Embryonic facial prominence (tissue), 1 donor: ENCODE results near the gene JADE2.

ENCODE experiments used
- DNase-seq: peaks from one replicate; pipeline ENCODE4 v3.0.0-alpha.2; 2016; ENCODE audit errors: extremely low spot score

The JADE2 gene

DNA sequence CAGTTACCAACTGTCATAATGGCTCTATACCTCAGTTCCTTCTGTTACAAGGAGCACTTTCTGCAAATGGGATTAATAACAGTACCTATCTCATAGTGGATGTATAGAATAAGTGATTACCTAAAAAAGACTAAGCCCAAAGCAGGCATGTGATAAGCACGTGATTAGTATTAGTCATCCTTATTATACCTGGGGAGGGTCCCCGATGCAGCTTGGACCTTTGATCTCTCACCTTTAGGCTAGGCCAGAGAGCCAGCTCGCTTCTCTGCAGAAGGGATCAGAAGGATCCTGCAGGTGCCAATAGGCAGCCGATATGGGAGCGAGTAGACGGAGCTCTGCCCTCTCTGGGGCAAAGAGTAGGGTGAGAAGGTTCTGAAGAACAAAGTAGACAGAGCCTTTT lies 4.0 kb downstream of the JADE2 start:
- no peak for DNase-seq

DNA sequence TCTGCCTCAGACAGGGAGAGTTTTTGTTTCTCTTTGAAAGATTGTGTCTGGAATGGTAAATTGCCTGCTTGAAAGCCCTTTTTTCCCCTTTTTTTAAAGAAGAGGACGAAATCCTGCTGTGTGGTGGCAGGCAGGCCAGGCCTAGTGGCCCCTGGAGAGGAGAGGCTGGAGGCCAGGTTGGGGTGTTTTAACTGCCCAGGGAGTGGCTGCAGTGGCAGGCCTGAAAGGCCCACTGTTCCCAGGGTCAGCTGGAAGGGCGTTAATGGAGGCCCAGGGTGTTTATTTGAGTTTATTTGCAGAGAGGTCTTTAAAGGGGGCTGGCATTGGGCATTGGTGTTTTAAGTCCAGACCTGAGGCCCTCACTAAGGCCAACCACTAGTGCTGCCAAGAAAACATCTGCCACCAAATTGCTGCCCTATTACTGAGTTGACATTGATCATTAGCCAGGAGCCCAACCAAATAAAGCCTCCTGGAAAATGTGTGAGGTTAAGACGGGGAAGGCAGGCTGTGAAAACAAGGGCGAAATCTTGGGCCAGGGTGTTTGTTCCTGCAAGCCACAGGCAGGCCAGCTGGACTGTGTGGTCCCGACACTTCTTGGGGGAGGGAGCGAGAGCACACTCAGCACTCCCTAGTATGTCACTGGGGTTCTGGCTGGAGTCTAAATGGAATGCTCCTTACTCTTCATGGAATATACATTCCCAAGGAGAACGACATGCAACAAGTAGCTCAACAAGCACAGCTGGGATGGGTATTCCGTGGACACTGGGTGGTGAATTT lies 5.0 kb downstream of the JADE2 start:
- no peak for DNase-seq

DNA sequence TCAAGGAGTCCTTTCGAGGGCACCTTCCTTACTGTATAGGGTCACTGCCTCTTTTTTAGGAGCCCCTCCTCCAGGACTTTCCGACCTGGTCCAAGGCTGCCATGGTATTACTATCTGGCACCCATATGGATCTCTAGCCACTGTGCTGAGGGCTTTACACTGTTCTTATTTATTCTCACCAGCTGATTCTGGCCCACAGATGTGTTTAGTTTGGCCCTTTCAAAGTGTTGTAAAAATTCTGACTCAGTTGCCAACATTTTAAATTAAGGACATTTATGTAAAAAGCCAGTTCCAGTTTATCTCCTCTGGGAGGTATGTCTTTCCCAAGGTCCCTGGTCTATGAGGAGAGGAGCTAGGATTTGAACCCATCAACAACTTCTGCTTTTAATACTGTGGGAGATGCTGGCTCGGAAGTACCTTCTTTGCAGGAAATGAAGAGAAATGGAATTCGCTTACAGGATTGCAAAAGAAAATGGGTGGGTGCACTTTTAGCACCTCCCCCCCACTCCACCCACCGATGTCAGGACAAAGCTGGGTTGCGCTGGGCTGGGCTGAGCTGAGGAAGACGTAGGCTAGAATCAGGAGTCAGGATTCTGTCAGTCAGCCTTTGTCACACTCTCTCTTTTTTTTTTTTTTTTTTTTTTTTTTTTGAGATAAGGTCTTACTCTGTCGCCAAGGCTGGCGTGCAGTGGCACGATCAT lies 7.8 kb downstream of the JADE2 start:
- DNase-seq: no peak

DNA sequence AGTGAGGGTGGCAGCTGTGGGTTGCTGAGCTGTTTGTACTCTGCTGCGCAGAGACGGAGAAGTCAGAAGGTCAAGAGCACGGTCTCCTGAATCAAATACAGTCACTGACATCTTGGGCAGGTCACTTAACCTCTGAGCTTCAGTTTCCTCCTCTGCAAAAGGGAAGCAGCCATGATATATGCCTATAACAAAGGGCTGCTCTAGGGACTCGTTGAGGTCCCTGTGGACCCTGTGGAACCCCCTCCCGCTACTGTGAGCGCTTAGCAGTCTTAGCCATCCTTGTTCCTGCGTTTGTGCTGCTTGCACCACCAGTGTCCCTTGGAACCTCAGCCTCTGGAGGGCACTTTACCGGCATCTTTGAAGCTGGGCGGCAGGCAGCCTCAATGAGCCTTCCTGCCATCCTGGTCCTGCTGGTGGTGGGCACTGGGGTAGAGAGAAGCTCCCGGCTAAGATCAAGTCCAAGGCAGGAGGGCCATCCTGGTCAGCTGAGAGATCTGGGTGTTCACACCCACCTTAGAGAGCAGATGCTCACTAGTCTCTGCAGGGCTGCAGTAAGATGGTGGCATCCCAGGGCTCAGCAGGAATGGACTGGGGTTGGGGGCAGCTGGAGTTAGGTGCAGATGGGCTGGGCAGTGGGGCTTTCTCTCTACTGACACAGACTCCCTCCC lies 8.7 kb downstream of the JADE2 start:
- DNase-seq: no peak

DNA sequence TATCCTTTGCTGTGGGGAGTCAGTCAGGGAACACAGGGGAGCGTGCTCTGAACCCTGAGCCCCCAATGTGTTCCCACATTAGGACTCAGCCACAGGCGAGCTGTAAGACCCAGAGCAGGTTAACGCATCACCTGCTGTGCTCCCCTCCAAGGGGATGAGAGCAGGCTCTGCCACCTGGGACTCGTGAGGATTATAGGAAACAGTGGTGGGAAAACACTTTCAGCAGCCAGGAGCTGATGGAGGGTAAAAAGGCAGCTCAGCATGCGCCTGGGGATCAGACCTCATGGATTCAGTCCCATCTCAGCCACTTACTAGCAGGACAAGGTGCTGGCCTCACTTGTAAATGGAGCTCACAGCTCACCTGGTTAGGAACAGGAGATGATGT lies 9.2 kb downstream of the JADE2 start:
- no peak for DNase-seq

DNA sequence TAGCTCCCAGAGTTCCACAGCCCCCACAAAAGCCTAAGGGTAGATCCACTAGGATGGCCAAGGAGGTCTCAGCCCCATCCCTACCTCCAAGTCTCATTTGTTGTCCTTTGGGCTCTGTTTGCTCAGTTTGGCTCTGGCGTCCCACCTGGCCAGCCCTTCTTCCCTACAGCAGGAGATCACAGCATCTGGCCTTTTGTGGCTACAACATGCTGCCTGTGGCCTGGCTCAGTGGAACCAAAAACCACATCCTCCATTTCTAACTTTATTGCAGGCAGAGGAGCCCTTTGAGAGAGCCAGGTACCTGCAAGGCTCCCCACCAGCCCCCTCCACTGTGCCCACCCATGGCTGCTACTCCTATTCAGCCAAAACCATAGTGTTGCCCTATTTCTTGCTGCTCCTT lies 11.4 kb downstream of the JADE2 start:
- no peak for DNase-seq

DNA sequence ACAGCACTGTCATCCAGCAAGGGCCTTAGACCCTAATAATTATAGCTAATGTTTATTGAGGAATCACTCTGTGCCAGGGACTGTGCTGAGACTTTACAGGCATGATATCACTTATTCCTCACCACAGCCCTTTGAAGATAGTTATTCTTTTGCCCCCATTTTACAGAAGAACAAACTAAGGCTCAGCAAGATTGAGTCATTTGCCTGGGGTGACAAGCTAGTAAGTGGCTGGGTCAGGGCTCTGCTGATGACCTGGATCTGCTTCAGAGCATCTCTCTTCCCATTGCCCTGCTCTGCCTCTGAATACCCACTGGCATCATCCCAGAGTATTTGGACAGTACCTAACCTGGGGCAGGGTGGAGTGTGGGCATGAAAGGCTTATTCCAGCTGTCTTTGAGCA lies 11.8 kb downstream of the JADE2 start:
- DNase-seq: no peak

DNA sequence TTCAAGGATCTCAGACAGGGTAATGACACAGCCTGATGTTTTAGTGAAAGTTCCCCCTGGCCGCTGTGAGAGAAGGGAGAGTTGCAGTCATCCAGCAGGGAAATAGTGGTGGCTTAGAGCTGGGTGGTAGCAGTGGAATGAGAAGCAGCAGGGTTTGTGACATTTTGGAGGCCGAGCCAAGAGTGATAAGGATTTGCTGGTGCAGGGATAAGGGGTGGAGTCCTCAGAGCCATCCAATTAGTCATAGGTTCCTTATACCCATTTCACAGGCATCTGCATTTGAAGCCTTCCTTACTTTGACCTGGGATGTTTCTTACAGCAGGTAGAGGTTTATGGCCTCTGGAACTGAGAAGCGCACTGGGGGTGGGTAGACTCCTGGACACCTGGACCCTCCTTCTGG lies 12.8 kb downstream of the JADE2 start:
- DNase-seq: no peak

DNA sequence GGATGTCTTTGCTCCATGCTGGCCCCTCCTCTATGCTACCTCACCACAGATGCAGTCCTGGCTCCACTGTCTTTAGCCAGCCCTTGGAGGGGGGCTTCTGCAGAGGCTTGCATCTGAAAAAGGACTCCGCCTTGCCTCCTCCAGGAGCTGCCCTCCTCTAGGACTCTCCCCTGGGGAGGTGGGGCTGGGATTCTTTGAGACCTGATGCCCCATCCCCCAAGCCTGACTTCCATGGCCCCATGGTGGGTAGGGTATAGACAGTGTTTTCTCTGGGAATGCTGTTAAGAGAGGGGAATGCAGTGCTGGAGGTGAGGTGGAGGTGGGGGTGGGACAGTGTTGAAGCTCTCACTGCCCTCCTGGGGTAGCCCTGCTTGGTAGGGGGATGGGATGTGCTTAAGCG lies 14.3 kb downstream of the JADE2 start:
- DNase-seq: no peak

DNA sequence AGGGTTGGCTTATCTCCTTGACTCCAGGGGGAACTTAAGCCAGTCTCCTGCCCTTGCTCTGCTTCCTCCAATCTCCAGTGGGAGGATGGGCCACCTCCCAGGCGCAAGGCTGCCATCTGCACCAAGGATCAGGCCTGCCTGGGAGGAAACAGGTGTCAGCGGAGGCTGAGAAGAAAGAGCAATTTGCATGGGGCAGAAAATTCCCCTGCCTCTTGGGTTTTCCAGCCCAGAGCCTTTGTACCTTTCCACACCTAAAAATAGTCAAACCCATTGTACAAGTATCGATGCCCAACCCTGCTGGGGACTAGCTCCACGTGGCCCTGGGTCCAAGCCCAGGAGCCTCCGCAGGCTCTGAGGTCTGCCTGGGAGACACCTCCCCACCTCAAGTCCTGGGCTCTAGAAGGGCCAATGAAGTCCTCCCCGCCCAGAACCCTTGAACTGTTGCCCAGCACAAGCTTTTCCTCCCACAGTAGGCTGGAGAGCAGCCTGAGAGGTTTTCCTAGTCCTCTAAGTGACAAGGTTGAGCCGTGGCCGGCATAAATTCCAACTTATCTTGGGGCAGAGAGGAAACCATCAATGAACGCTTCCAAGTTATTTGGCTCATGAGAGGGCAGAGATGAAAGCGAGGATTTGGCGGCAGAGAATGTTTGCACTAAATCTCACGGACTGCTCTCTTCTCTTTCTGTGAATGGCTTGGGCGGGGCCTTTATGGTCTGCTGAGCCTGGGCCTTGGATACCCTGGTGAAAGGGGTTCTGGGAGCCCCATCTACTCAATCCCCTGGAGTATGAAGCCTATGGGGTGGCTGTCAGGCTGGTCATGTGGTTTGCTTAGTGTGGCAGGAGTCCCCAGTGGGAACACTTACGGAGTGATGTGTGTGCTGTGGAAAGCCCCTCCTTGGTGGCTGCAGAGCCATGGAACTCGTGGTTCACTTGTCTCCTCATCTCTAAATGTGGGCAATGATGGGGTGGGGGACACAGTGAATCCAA lies 15.6 kb downstream of the JADE2 start:
- DNase-seq: no peak

DNA sequence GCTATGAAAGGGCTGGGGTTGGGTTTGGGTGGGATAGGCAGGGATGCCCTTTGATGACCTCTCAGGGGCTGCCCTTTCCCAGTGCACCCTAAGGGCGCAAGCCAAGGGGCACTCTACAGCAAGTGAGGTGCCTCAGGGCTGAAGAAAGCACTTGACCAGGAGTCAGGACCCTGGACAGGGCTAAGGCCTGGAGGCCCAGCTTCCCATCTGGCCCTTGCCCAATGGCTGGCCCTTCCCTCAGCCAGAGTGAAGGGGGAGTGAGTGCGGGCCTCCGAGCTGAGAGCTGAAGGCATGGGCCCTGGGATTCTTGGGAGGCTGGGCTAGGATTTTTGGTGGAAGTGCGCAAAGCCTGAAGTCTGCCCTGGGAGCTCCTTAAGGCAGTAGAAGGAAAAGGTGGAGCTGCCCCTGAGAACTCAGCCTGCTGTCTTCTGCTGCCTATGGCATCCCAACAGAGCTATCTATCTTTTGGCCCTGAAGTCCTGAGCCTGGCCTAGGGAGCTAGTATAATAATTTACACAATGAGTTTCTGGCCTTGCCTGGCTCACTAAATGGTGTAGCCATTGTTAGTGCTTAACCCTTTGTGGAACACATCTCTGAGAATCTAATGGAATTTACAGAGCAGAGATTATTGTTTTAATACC lies 16.4 kb downstream of the JADE2 start:
- no peak for DNase-seq

DNA sequence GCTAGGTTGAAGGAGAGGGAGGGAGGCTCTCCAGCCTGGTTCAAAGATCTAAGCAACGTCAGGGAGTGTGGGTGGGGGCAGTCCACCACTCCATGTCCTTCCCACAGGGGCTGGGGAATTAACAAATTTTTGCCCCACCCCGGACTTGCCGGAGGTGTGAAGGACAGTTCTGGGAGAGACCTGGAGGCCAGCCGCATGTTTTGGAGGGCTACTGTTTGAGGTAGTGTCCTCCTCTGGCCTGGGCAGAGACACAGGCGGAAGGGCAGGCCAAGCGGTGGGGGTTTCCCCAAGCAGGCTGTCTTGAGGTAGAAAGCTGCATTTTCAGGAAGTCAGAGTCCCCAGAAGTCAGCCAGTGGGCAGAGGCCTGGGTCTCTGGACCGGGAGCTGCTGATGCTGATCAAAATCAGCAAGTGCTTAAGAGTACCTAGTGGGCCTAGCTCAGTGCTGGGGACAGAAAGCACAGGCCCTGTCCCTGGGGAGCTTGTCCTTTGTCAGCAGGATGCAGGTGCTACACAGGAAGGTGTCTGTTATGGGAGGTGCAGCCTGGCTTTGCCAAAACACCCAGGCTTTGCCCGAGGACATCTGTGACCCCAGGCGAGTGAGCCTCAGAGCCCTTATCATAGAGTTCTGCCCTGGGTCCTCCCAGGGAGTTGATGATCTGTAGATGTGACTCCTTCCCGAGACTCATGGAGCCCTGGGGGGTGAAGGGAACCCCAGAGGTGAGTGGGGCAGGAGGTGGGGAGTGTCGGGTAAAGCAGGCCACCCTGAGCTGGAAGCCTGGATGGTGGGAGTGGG lies 18.5 kb downstream of the JADE2 start:
- DNase-seq: no peak

DNA sequence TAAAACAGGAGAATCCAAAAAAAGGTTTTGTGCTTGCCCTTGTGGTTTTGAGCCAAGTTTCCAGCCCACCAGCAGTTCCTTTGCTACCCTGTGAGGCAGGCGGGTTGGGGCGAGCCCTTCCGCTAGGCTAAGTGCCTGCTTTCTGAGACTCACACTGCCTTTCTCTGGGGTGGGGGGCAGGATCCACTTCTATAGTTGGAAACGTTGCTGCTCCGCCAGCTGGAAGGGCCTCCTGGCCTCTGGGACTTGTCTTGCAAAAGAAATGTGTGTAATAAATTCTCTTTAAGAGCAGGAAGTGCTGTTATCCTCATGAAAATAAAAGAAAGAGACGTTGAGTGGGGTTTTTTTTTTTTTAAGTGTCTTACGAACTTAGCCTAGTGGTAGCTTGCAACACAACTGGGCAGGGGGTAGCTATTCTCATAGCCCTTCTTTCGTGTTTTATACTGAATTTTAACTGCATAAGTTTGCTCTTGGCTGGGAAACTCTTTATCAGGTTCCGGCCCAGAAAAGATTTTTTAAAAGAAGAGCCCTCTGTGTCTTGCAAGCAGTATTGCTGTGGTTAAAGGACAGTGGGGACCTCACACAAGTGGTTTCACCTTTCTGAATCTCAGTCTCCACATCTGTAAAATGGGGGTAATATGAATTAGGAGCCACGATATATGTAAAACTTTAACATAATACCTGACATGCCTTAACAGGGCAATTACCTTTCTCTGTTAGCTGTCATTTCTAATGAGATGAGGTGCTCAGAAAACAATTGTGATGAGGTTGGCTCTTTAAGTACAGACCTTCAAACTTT lies 19.8 kb downstream of the JADE2 start:
- DNase-seq: no peak

DNA sequence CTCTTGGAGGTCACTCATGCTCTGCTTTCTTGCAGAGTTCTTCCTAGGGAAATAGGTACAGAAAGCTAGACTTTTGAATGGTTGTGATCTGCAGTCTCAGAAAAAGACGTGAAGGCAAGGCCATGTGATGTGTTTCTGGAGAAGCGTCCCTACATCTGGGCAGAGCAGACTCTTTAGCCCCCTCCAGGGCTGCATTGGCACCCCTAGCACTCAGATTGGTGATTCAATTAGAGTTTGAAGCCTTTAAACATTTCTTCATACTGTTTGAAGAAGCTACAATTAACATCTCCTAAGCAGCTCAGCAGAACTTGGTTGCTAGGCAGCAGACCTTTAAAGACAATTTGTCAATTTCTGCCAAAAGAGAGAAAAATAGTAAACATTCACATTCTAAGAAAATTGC lies 21.6 kb downstream of the JADE2 start:
- no peak for DNase-seq

DNA sequence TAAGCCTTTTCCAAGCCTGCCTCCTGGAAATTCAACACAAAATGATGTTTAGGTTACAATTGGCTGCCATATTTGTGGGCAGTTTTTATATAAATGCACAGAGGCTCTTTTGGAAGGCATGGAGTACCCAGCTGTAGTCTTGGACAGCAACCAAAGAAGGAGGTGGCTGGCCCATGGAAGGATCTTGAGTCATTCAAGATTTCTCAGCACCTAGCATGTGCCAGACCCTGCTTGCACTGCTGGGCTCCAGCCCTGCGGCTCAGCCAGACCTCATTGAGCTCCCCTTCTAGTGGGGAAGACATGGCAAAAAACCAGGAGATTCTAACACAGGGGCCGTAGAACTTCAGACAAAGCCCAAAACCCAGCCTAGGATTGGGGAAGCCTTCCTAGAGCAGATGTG lies 22.1 kb downstream of the JADE2 start:
- no peak for DNase-seq

DNA sequence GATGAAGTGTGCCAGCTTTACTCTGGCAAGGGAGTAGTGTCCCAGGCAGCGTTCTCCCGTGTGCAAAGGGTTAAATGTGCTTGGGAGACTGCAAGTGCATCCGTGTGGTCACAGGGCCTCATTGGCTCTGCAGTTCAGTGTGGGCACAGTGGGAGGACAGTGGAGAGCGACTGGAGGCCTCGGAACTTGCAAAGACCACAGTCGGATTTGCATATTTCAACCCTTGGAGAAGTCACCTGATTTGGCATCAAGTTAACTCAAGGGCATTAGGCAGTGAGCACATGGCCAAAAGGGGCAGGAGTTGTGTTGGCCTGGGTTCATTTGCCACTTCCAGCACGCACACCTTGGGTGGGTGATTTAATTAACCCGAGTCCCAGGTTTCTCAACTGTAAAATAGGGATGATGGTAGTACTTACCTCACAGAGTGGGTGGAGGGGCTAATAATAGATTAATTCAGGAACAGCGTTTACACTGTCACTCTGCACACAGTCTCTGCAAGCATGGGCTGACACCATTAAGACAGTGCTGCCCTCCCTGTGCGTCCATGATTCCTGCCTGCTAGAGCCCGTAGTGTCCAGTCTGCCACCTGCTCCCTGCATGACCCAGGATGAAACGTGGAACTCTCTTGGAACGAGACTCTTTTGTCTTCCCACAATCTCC lies 22.7 kb downstream of the JADE2 start:
- no peak for DNase-seq

DNA sequence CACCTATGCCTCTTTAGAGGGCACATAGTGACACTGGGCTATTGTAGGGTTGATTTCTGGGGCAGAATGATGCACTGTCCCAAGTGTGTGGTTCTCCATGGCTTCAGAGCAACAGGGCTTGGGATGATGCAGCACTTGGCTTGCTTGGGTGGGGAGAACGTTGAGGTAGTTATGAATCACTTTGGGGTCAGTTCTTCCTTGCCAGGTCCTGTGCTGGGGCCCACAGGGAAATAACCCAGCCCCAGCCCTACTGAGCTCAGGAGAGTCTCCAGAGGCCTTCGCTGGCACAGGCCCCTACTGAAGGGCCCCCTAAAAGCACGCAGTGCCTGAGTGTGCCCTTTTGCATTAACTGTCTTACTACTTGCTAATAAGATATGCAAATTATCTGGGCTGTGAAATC lies 24.2 kb downstream of the JADE2 start:
- DNase-seq: no peak

DNA sequence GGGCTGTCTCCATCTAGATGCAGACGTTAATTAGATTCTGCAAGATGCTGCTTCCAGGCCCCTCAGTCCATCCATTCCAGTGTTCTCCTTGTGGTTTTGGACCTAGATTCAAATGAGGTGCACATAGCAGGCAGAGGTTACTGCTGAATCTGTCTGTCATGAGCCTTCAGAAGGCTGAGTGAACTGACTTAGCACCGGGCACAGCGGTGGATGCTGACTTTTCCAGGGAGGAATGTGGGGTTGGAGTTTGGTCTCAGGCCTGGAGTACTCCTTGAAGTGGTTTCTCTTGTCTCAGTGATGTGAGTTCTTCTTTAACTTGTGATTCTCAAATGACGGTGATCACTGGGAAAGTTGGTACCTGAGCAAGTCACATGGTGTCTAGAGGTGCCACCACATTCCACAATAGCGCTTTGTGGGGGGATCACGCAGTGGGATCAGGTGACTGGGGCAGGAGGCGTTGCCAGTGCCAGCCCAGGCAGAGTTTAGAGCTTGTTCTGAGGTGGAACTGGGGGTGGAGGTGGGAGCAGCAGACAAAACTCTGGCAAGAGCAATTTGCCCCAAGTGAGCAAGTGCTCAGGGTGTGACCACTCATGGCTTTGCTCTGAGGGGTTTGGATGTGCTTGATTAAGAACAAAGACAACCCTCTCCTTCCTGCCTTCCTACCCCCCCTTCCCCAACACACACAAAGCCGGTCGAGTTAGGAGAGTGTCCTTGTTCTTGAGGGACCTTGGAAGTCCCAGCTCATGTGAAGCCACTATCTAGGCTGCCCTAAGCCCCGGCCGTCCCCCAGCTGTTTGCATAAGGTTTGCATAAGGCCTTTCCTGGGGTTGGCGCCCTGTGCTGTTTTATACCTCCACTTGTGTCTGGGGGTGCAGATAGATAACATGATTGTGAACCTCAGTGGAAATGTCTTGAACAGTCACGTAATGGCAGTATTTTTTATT lies 25.1 kb downstream of the JADE2 start:
- no peak for DNase-seq
